Loucy (cell line): ENCODE measurements around the gene RAP1GAP2.

Source experiments
- H2AFZ ChIP-seq: fragments of 200-600 bp; sonication (generic); 2 replicates; pipeline ENCODE4 v1.6.0; 2016; ENCODE audit warnings: antibody characterized with exemption, mild to moderate bottlenecking, low read length, moderate library complexity
- H3F3A ChIP-seq: fragments of 200-600 bp; 2 replicates; pipeline ENCODE4 v1.6.0; 2016; ENCODE audit warnings: antibody characterized with exemption, low read depth, mild to moderate bottlenecking
- H3K27me3 ChIP-seq: fragments of 200-600 bp; sonication (generic); 2 replicates; pipeline ENCODE4 v1.6.1; 2014; ENCODE audit warnings: low read length, mild to moderate bottlenecking; ENCODE audit not compliant: insufficient read depth, poor library complexity, severe bottlenecking
- H3K36me3 ChIP-seq: fragments of 200-600 bp; sonication (generic); 2 replicates; pipeline ENCODE4 v1.6.1; 2016; ENCODE audit warnings: low read length; ENCODE audit not compliant: insufficient read depth
- H3K4me1 ChIP-seq: fragments of 200-600 bp; sonication (generic); 2 replicates; pipeline ENCODE4 v1.5.1; 2014; ENCODE audit warnings: low read length, mild to moderate bottlenecking; ENCODE audit not compliant: insufficient read depth, poor library complexity, severe bottlenecking
- H3K4me2 ChIP-seq: fragments of 200-600 bp; sonication (generic); 2 replicates; pipeline ENCODE4 v1.6.0; 2014; ENCODE audit warnings: antibody characterized with exemption, low read length, low read depth, mild to moderate bottlenecking; ENCODE audit not compliant: poor library complexity, severe bottlenecking
- H3K4me3 ChIP-seq: fragments of 200-600 bp; sonication (generic); 2 replicates; pipeline ENCODE4 v1.5.1; 2014; ENCODE audit warnings: low read length, mild to moderate bottlenecking, mixed read lengths; ENCODE audit not compliant: poor library complexity, severe bottlenecking
- H3K79me2 ChIP-seq: fragments of 200-600 bp; sonication (generic); 2 replicates; pipeline ENCODE4 v1.6.1; 2014; ENCODE audit warnings: low read length; ENCODE audit not compliant: insufficient read depth
- H3K9ac ChIP-seq: fragments of 200-600 bp; sonication (generic); 2 replicates; pipeline ENCODE4 v1.6.0; 2014; ENCODE audit warnings: mild to moderate bottlenecking, low read depth, low read length, moderate library complexity; ENCODE audit not compliant: poor library complexity, severe bottlenecking
- H3K9me2 ChIP-seq: fragments of 200-600 bp; sonication (generic); replicated peaks from 2 replicates; pipeline ENCODE4 v1.6.1; 2016; ENCODE audit warnings: low read depth, low read length, mixed read lengths
- H3K9me3 ChIP-seq: fragments of 200-600 bp; sonication (generic); 2 replicates; pipeline ENCODE4 v1.6.1; 2014; ENCODE audit warnings: mild to moderate bottlenecking, antibody characterized with exemption, low read length, low read depth; ENCODE audit not compliant: insufficient read depth
- H4K20me1 ChIP-seq: fragments of 200-600 bp; sonication (generic); 2 replicates; pipeline ENCODE4 v1.6.0; 2014; ENCODE audit warnings: antibody characterized with exemption, low read length, mild to moderate bottlenecking; ENCODE audit not compliant: insufficient read depth, poor library complexity, severe bottlenecking
- EZH2phosphoT487 ChIP-seq: fragments of 200-600 bp; IDR thresholded peaks from 2 replicates; pipeline ENCODE4 v1.6.1; 2018; ENCODE audit warnings: antibody characterized with exemption, mild to moderate bottlenecking, moderate library complexity, borderline replicate concordance
- TF ChIP-seq, protein P1 (sequence below): fragments of 200-600 bp; sonication (generic); conservative IDR thresholded peaks from 2 replicates; pipeline ENCODE4 v1.5.1; 2014; ENCODE audit warnings: mild to moderate bottlenecking, antibody characterized with exemption, low read length

RAP1GAP2 gene

DNA sequence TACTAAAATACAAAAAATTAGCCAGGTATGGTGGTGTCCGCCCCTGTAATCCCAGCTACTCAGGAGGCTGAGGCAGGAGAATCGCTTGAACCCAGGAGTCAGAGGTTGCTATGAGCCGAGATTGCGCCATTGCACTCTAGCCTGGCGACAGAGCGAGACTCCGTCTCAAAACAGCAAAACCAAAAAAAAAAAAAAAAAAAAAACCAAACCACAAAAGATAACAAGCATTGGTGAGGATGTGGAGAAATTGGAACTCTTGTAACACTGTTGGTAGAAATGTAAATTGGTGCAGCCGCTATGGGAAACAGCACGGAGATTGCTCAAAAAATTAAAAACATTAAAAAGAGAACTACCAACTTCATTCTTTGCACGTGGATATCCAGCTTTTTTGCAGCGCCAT lies 147.7 kb downstream of the RAP1GAP2 start:
- H3K79me2 ChIP-seq = peaks cover 79% of the 10 kb centered on the region
- H3K4me1 ChIP-seq = peaks cover 7% of the 10 kb centered on the region

DNA sequence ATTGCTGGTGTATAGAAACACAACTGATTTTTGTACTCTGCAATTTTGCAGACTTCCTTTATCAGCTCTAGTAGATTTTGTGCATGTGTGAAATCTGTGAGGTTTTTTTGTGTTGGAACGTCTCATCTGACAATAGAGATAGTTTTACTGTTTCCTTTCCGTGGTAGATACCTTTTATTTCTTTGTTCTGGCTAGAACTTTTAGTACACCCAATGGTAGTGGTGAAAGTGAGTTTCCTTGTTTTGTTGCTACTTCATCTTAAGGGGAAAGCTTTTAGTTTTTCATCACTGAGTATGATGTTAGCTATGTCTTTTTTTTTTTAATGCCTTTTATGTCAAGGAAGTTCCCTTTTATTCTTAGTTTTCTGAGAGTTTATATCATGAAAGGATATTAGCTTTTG lies 149.1 kb downstream of the RAP1GAP2 start:
- Histone ChIP-seq H4K20me1 (peaks cover 70% of the 10 kb centered on the region), H3K9me3 (no peaks in the 10 kb centered on the region), H3K4me3 (no peak overlapping the region), H3K9me2 (no peaks in the 10 kb centered on the region), H3K4me2 (no peak overlapping the region), H3F3A (no peaks in the 10 kb centered on the region; the same call in 1 of the 2 replicates), H3K79me2 (peaks cover 81% of the 10 kb centered on the region), H3K36me3 (peaks cover 30% of the 10 kb centered on the region; the same call in 1 of the 2 replicates), H2AFZ (no peak overlapping the region), H3K9ac (no peak overlapping the region), H3K27me3 (no peaks in the 10 kb centered on the region), H3K4me1 (peaks cover 7% of the 10 kb centered on the region)
- TF ChIP-seq, protein P1, sequence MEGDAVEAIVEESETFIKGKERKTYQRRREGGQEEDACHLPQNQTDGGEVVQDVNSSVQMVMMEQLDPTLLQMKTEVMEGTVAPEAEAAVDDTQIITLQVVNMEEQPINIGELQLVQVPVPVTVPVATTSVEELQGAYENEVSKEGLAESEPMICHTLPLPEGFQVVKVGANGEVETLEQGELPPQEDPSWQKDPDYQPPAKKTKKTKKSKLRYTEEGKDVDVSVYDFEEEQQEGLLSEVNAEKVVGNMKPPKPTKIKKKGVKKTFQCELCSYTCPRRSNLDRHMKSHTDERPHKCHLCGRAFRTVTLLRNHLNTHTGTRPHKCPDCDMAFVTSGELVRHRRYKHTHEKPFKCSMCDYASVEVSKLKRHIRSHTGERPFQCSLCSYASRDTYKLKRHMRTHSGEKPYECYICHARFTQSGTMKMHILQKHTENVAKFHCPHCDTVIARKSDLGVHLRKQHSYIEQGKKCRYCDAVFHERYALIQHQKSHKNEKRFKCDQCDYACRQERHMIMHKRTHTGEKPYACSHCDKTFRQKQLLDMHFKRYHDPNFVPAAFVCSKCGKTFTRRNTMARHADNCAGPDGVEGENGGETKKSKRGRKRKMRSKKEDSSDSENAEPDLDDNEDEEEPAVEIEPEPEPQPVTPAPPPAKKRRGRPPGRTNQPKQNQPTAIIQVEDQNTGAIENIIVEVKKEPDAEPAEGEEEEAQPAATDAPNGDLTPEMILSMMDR = no peak
- TF ChIP-seq EZH2phosphoT487 = no peak

More for the DNA sequence above, 147.7 kb downstream of the RAP1GAP2 start:
- Histone ChIP-seq H3K36me3 (peaks cover 26% of the 10 kb centered on the region; the same call in 1 of the 2 replicates), H3K9me3 (no peaks in the 10 kb centered on the region), H3K9me2 (no peaks in the 10 kb centered on the region), H3K4me3 (no peak overlapping the region), H2AFZ (no peak overlapping the region), H3F3A (no peaks in the 10 kb centered on the region; the same call in 1 of the 2 replicates), H3K4me2 (no peak overlapping the region), H3K9ac (no peak overlapping the region), H3K27me3 (no peaks in the 10 kb centered on the region), H4K20me1 (peaks cover 67% of the 10 kb centered on the region)
- TF ChIP-seq, protein P1 = no peak
- no peak for TF ChIP-seq EZH2phosphoT487

DNA sequence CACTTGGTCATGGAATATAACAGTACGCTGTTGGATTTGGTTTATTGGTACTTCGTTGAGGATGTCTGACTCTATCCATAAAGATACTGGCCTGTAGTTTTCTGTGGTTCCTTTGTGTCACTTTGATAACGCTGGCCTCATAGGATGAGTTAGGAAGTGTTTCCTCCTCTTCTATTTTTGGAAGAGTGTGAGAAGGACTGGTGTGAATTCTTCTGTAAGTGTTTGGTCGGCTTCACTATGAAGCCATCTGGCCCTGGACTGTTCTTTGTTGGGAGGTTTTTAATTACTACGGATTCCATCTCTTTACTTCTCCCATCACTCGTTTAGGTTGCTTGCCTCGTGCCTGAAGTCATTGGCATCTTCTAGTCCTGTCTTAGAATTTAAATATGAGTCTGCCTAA lies 149.9 kb downstream of the RAP1GAP2 start:
- Histone ChIP-seq H3K9ac (no peak overlapping the region), H3K4me3 (no peak overlapping the region), H3F3A (no peaks in the 10 kb centered on the region; the same call in 1 of the 2 replicates), H3K27me3 (no peaks in the 10 kb centered on the region), H2AFZ (no peak overlapping the region), H3K9me3 (no peaks in the 10 kb centered on the region), H3K9me2 (no peaks in the 10 kb centered on the region), H3K79me2 (peaks cover 83% of the 10 kb centered on the region), H4K20me1 (peaks cover 69% of the 10 kb centered on the region), H3K36me3 (peaks cover 31% of the 10 kb centered on the region; the same call in 1 of the 2 replicates), H3K4me2 (no peak overlapping the region), H3K4me1 (peaks cover 7% of the 10 kb centered on the region)
- no peak for TF ChIP-seq EZH2phosphoT487
- TF ChIP-seq, protein P1 = no peak
